Colonic mucosa (tissue), 4 donors: ENCODE results near the gene FOXA3. TPM values are rescaled to one million over a fixed set of nuclear protein-coding genes. Genes with fewer than 3 reads are reported as not detected.
"Not testable (repeated sequence)": the region's sequence is repeated elsewhere in the genome, so short reads cannot be mapped to it uniquely, and the experiment has no call there.

ENCODE experiments used
- DNase-seq: peaks from one replicate; pipeline ENCODE4 v3.0.0-alpha.2; 2020
- H3K27ac ChIP-seq: fragments of 200-600 bp; one replicate; pipeline ENCODE4 v1.8.0; 2021
- H3K27me3 ChIP-seq: fragments of 200-600 bp; one replicate; pipeline ENCODE4 v1.8.0; 2021
- H3K36me3 ChIP-seq: fragments of 200-600 bp; one replicate; pipeline ENCODE4 v1.8.0; 2021
- H3K4me1 ChIP-seq: fragments of 200-600 bp; one replicate; pipeline ENCODE4 v1.8.0; 2021; ENCODE audit warnings: mild to moderate bottlenecking
- H3K4me3 ChIP-seq: fragments of 200-600 bp; one replicate; pipeline ENCODE4 v1.8.0; 2021
- H3K9ac ChIP-seq, 2 donors: one replicate each; pipeline ENCODE4 v1.7.0; 2013; ENCODE audit warnings: control low read depth in 2 of 2, low read depth in 2 of 2, low read length in 2 of 2
- H3K9me3 ChIP-seq: fragments of 200-600 bp; one replicate; pipeline ENCODE4 v1.8.0; 2021
- intact Hi-C: fragments of 100-400 bp; cut with DNase I; formaldehyde crosslinking; loops from one replicate; pipeline ENCODE4 v1.14.1; 2022
- total RNA-seq, 2 donors: library from RNA; stranded (reverse); fragmentation: NEBNext Ultra II Directional in 1 of 2; extraction: Animal tissue kit (Norgen Biotek cat#: 25700) in 1 of 2; gene quantifications; one replicate each; pipeline ENCODE4 v1.2.1, GENCODE V29; 2021
- TF ChIP-seq, protein P1 (sequence below): fragments of 200-600 bp; IDR thresholded peaks from one replicate; pipeline ENCODE4 v1.8.0; 2022; ENCODE audit warnings: antibody characterized with exemption, mild to moderate bottlenecking
- donor health status: healthy.
- donor health status: DM: no; HTN: no; CAD: no.
- donor health status: DM: no; HTN: no; CAD: no.

Gene FOXA3
- total RNA-seq, 2 donors from 2014 or later = 48.5 to 55.9 TPM

DNA sequence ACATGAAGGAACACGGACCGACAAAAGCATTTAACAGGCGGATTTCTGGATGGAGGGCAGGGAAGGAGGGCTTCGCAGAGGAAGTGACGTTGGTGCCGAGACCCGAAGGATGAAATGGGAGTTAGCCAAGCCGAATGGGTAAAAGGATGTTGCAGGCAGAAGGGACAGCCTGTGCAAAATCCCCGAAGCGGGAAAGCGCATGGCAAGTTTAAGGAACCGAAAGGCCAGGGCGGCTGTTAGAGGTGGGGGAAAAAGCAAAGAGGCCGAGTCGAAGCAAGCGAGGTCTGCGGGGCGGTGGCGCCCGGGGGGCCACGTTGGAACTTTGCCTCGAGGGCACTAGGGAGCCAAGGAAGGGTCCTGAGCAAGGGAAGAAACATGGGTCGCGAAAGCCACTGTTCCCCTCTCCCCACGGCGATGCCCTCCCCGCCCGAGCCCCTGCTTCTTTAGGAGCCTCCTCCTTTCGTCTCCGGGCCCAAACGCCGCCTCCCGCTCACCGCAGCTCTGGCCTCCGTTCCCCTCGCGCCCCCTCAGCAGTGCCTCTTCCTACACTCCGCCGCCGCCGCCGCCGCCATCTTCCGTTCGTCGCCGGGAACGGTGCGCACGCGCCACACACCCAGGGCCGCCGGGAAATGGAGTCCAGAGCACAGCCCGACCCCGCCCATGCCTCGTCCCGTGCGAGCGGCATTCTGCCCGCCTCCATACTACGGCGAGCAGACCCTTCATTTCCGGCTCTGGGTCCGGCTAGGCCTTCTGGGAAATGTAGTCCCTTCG lies 1.4 kb upstream of the FOXA3 start, which contains the start of gene SYMPK:
SYMPK (minus strand) TSS at position 584 of the 771 bp plus-strand sequence. CDS start 8,652 bp downstream, outside the sequence.
- no peaks in the 10 kb centered on the region for H3K36me3 ChIP-seq
- intact Hi-C loops = loop anchor here (1.0 kb wide), 1 partner anchor 21 kb away; no protein-coding TSS in a partner anchor
- no peaks in the 10 kb centered on the region for H3K9me3 ChIP-seq
- TF ChIP-seq, protein P1, sequence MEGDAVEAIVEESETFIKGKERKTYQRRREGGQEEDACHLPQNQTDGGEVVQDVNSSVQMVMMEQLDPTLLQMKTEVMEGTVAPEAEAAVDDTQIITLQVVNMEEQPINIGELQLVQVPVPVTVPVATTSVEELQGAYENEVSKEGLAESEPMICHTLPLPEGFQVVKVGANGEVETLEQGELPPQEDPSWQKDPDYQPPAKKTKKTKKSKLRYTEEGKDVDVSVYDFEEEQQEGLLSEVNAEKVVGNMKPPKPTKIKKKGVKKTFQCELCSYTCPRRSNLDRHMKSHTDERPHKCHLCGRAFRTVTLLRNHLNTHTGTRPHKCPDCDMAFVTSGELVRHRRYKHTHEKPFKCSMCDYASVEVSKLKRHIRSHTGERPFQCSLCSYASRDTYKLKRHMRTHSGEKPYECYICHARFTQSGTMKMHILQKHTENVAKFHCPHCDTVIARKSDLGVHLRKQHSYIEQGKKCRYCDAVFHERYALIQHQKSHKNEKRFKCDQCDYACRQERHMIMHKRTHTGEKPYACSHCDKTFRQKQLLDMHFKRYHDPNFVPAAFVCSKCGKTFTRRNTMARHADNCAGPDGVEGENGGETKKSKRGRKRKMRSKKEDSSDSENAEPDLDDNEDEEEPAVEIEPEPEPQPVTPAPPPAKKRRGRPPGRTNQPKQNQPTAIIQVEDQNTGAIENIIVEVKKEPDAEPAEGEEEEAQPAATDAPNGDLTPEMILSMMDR = no peak
- DNase-seq = peak; percentile 98
- H3K27ac ChIP-seq = peak within 1 kb of the TSS; percentile 89
- H3K4me1 ChIP-seq = peaks cover 6% of the 10 kb centered on the region
- no peaks in the 10 kb centered on the region for H3K27me3 ChIP-seq
- H3K4me3 ChIP-seq = peak within 1 kb of the TSS; percentile 77
- H3K9ac ChIP-seq = peak within 1 kb of the TSS; percentile 91 to 96

DNA sequence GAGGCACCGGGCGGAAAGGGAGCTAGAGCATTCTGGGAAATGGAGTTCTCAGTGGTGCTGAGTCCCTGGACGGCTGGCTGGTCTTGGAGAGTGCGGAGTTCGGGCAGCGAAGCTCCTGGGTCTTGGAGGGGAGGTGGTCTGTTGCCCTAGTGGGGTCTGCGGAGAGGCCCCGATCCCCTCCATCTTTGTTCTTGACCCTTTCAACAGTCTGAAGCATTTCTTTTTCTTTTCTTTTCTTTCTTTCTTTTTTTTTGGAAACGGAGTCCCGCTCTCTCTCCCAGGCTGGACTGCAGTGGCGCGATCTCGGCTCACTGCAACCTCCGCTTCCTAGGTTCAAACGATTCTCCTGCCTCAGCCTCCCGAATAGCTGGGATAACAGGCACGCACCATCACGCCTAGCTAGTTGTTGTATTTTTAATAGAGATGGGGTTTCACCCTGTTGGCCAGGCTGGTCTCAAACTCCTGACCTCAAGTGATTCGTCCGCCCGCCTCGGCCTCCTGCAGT lies 739 bp upstream of the FOXA3 start:
- Histone ChIP-seq H3K27me3 (no peaks in the 10 kb centered on the region), H3K36me3 (no peaks in the 10 kb centered on the region), H3K9ac (peak overlapping the region in 1 of 2 donors; percentile 96), H3K4me3 (peak overlapping the region; percentile 77), H3K4me1 (peaks cover 6% of the 10 kb centered on the region), H3K27ac (peak overlapping the region; percentile 55), H3K9me3 (no peaks in the 10 kb centered on the region)
- TF ChIP-seq, protein P1 = no peak
- intact Hi-C loops = loop anchor here (1.0 kb wide), 1 partner anchor 20 kb away; no protein-coding TSS in a partner anchor
- no peak for DNase-seq

DNA sequence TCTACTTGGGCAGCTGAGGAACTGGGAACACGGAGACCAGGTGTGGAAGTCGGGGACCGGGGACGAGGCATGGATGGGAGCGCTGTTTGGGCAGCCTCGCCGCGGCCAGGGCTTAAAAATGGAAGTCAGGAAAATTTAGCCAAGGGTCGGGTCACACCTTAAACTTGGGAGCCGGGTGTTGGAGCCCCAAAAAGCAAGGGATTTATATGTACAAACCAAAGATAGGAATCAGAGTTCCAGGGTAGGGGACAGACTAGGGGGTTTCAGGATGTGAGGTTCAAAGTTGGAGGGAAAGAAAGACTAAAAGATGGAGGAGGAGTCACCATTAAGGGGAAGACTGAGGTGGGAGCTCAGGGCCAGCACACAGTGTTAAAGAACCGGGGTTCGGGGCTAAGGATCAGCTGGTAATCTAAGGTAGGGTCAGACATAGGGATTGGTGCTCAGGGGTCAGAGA lies 530 bp downstream of the FOXA3 start:
- Histone ChIP-seq H3K27me3 (no peaks in the 10 kb centered on the region), H3K9ac (peak overlapping the region; percentile 64 to 83), H3K9me3 (no peaks in the 10 kb centered on the region), H3K4me1 (peaks cover 6% of the 10 kb centered on the region), H3K36me3 (no peaks in the 10 kb centered on the region), H3K4me3 (peak overlapping the region; percentile 77), H3K27ac (peak overlapping the region; percentile 61)
- intact Hi-C loops = no loop called here
- TF ChIP-seq, protein P1 = no peak
- DNase-seq = no peak

DNA sequence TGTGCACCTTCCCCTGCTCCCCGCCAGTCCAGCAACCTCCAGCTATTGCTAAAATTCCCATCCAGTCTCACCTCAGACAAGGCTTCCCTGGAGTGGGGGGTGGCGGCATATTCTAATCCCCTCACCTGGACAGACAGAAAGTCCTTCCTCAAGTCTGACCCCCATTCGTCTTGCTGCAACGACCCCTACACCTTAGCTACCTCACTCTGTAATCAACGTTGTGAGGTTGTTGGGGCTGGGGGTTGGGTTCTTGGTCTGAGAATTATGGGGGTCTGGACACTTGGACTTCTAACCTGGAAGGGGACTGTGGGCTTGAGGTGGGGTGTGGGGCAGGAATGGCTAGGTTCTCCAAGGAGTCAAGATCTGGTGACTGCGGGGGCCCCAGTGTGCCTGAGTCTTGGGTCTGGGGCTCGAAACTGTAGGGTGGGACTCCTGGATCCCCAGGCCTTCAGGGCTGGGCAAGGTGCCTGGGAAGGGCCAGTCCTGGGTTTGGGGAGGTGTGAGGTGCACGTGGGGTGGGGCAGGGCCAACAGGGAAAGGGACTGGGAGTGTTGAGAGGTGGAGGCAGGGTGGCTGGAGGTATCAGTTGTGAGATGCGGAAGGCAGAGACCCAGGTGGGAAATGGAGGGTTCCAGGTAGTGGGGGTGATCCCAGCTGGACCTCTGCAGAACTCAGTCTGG lies 1.3 kb downstream of the FOXA3 start:
- no peaks in the 10 kb centered on the region for H3K36me3 ChIP-seq
- H3K4me3 ChIP-seq = peak overlapping the region; percentile 77
- H3K27ac ChIP-seq = peak overlapping the region; percentile 61
- peak; percentile 77 for DNase-seq
- peak overlapping the region; percentile 64 to 83 for H3K9ac ChIP-seq
- H3K9me3 ChIP-seq = no peaks in the 10 kb centered on the region
- TF ChIP-seq, protein P1 = no peak
- no peaks in the 10 kb centered on the region for H3K27me3 ChIP-seq
- H3K4me1 ChIP-seq = peaks cover 6% of the 10 kb centered on the region
- intact Hi-C loops = no loop called here

DNA sequence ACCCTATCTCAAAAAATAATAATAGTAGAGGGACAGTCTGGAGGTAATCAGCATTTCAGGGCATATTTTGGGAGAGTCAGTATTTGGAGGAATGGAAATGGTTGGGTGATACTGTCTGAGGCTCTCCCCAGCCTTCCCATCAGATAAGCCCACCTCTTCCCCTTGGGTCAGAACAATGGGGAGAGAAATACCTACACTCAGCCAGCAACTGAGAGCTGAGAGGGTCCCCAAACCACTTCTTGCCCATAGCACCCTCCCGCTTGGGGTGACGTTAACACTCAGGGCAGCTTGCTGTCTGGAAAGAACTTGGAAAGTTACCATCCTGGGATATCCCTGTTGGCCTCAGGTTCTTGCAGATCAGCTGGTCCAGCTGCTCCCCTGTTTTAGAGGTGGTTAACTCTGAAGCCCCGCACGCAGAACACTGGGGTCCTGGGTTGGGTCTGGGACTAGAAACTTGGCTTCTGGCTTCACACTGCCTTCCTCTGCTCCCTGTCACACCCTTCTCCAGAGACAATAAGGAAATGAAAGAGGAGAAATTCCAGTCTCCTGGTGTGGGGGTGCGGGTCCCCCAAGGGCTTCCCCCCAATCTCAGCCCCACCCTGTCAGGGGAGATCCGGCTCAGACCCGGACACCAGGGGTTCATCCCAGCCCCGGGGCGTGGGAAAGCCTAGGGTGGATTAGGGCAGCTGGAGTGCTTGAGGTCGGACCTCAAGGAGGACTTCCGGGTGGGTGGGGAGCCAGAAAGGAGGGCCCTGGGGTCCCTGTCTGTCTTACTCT lies 2.5 kb downstream of the FOXA3 start:
- DNase-seq = peak; percentile 64
- intact Hi-C loops = no loop called here
- H3K9me3 ChIP-seq = no peaks in the 10 kb centered on the region
- peak overlapping the region; percentile 51 to 83 for H3K9ac ChIP-seq
- no peaks in the 10 kb centered on the region for H3K36me3 ChIP-seq
- peak overlapping the region; percentile 70 for H3K27ac ChIP-seq
- peaks cover 5% of the 10 kb centered on the region for H3K4me1 ChIP-seq
- no peaks in the 10 kb centered on the region for H3K27me3 ChIP-seq
- TF ChIP-seq, protein P1 = no peak
- peak overlapping the region; percentile 77 for H3K4me3 ChIP-seq

DNA sequence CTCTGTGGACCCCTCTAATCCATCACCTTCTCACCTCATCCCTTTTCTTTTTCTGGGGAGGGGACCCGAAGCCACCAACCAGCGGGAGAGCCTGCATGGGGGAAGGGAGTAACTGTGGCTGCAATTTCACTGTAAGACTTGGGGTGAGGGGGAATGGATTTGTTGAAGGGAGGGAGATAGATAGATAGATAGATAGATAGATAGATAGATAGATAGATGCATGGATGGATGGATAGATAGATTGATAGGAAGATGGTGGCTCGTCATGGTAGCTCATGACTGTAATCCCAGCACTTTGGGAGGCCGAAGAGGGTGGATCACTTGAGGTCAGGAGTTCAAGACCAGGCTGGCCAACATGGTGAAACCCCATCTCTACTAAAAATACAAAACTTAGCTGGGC lies 3.1 kb downstream of the FOXA3 start:
- H3K4me1 ChIP-seq, intact Hi-C loops, H3K9me3 ChIP-seq, H3K27me3 ChIP-seq, DNase-seq, H3K36me3 ChIP-seq: not testable (repeated sequence)
- peak overlapping the region; percentile 45 to 83 for H3K9ac ChIP-seq
- peak overlapping the region; percentile 77 for H3K4me3 ChIP-seq
- H3K27ac ChIP-seq = peak overlapping the region; percentile 70
